Rectal smooth muscle tissue (tissue), 1 donor: ENCODE data around the gene HPCAL1.

Experiments used
- H3K27ac ChIP-seq: one replicate; pipeline ENCODE4 v1.7.0; 2013; ENCODE audit warnings: low read depth, low read length, inconsistent platforms
- H3K27me3 ChIP-seq: one replicate; pipeline ENCODE4 v1.7.0; 2013; ENCODE audit warnings: low read length; ENCODE audit not compliant: control insufficient read depth, insufficient read depth
- H3K36me3 ChIP-seq: one replicate; pipeline ENCODE4 v1.7.0; 2013; ENCODE audit warnings: low read length; ENCODE audit not compliant: control insufficient read depth, insufficient read depth
- H3K4me1 ChIP-seq: one replicate; pipeline ENCODE4 v1.7.0; 2013; ENCODE audit warnings: low read length; ENCODE audit not compliant: control insufficient read depth, insufficient read depth
- H3K4me3 ChIP-seq: one replicate; pipeline ENCODE4 v1.7.0; 2013; ENCODE audit warnings: low read length
- H3K9ac ChIP-seq: one replicate; pipeline ENCODE4 v1.7.0; 2013; ENCODE audit warnings: low read length

HPCAL1 gene

GRCh38 chr2:10374362-10374943, 71.7 kb downstream of the HPCAL1 start:
- no peak overlapping the region for H3K9ac ChIP-seq
- H3K27ac ChIP-seq: no peak overlapping the region
- no peaks in the 10 kb centered on the region for H3K27me3 ChIP-seq
- no peak overlapping the region for H3K4me3 ChIP-seq
- H3K36me3 ChIP-seq: no peaks in the 10 kb centered on the region
- no peaks in the 10 kb centered on the region for H3K4me1 ChIP-seq

DNA sequence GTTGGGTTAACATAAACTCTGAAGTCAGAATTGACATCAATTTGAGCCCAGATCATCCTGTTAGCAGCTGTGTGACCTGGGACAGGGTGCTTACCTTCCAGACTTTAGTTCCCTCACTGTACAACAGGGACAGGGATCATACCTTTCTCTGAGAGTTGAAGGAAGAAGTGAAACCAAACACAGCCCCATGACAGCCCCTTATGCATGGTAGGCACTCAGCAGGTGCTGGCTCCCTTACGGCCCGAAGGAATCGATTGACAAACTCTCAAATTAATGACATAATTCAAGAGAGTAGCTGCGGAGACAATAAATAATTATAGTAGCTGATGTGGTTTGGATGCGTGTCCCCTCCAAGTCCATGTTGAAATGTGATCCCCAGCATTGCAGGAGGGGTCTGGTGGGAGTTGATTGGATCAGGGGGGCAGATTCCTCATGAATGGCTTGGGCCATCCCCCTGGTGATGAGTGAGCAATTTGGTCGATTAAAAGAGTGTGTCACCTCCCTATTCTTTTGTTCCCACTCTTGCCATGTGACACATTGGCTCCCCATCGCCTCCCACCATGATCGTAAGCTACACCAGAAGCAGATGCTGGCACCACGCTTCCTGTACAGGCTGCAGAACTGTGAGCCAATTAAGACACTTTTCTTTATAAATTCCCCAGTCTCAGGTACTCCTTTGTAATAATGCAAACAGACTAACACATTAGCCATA, 73.0 kb downstream of the HPCAL1 start:
- H3K4me3 ChIP-seq: no peak overlapping the region
- no peak overlapping the region for H3K9ac ChIP-seq
- no peaks in the 10 kb centered on the region for H3K4me1 ChIP-seq
- no peak overlapping the region for H3K27ac ChIP-seq
- H3K36me3 ChIP-seq: no peaks in the 10 kb centered on the region
- H3K27me3 ChIP-seq: no peaks in the 10 kb centered on the region

DNA sequence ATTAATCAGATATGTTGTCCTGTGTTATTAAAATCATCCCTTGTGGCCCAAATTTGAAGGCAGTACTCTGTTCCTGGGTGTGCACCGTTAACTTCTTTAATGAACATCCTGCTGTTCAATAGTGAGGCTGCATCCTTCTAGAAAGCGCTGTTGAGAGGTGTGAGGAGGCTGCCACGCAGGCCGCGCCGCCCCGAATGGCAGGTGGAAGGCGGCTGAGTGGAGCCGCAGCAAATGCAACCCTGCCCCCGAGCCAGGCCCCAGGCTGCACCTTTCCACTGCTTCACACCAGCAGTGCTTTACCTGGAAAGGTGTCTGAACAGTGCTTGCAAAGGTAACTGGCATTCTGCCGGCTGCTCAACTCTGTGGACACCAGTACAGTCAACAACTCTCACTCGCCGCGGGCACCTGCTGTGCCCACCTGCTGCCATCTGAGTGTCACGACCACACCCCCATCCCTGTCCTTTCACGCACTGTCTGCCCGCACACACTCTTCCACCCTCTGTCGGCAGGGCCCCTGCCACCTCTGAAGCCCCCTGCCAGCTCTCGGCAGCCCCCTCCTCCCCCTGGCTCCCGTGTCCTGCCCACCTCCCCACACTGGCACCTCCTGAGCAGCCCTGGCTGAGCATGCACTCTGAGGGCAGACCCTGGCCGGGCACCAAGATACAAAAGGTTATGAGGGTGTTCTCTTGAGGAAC, 74.5 kb downstream of the HPCAL1 start:
- H3K27ac ChIP-seq: no peak overlapping the region
- no peaks in the 10 kb centered on the region for H3K27me3 ChIP-seq
- H3K4me3 ChIP-seq: no peak overlapping the region
- no peaks in the 10 kb centered on the region for H3K4me1 ChIP-seq
- no peak overlapping the region for H3K9ac ChIP-seq
- no peaks in the 10 kb centered on the region for H3K36me3 ChIP-seq

DNA sequence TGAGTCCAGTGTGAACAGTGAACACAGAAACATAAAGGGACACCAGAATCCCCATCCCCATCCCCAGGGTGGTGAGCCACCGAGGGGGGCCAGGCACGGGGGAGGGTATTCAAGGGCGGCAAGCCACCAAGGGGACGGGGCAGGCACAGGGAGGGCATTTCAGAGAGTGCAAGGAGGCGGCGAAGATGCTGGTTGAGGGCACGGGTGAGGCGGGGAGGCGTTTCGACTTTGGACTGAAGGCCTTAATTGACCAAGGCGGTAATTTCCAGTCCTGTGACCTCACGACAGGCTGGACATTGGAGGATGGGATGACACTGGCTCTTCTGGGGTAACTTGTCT, 75.0 kb downstream of the HPCAL1 start:
- Histone ChIP-seq H3K4me1 (no peaks in the 10 kb centered on the region), H3K27ac (no peak overlapping the region), H3K9ac (no peak overlapping the region), H3K4me3 (no peak overlapping the region), H3K27me3 (no peaks in the 10 kb centered on the region), H3K36me3 (no peaks in the 10 kb centered on the region)

GRCh38 chr2:10378189-10378588, 75.5 kb downstream of the HPCAL1 start:
- no peaks in the 10 kb centered on the region for H3K4me1 ChIP-seq
- H3K36me3 ChIP-seq: no peaks in the 10 kb centered on the region
- H3K27me3 ChIP-seq: no peaks in the 10 kb centered on the region
- H3K27ac ChIP-seq: no peak overlapping the region
- H3K4me3 ChIP-seq: no peak overlapping the region
- H3K9ac ChIP-seq: no peak overlapping the region

- no peaks in the 10 kb centered on the region for H3K4me1 ChIP-seq
- no peak overlapping the region for H3K27ac ChIP-seq
- no peak overlapping the region for H3K4me3 ChIP-seq
- H3K36me3 ChIP-seq: no peaks in the 10 kb centered on the region
- no peaks in the 10 kb centered on the region for H3K27me3 ChIP-seq
- no peak overlapping the region for H3K9ac ChIP-seq
Observed at GRCh38 chr2:10380048-10380926, 77.6 kb downstream of the HPCAL1 start.

DNA sequence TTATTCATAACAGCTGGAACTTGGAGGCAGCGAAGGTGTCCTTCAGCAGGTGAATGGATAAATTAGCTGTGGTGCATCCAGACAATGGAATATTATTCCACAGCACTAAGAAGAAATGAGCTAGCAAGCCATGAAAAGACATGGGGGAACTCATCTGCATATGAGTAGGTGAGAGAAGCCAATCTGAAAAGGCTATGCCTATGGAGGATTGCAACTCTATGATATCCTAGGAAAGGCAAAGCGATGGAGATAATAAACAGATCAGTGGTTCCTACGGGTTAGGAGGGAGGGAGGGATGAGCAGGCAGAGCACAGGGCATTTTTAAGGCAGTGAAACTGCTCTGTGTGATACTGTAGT, 79.3 kb downstream of the HPCAL1 start:
- H3K4me1 ChIP-seq: no peaks in the 10 kb centered on the region
- H3K27ac ChIP-seq: no peak overlapping the region
- no peaks in the 10 kb centered on the region for H3K36me3 ChIP-seq
- no peaks in the 10 kb centered on the region for H3K27me3 ChIP-seq
- H3K9ac ChIP-seq: no peak overlapping the region
- H3K4me3 ChIP-seq: no peak overlapping the region

GRCh38 chr2:10382354-10383061, 79.8 kb downstream of the HPCAL1 start:
- Histone ChIP-seq H3K36me3 (no peaks in the 10 kb centered on the region), H3K27me3 (no peaks in the 10 kb centered on the region), H3K9ac (no peak overlapping the region), H3K4me3 (peak overlapping the region; percentile 39), H3K27ac (no peak overlapping the region), H3K4me1 (no peaks in the 10 kb centered on the region)

GRCh38 chr2:10383960-10384734, 81.4 kb downstream of the HPCAL1 start:
- H3K27me3 ChIP-seq: no peaks in the 10 kb centered on the region
- H3K4me1 ChIP-seq: no peaks in the 10 kb centered on the region
- no peak overlapping the region for H3K4me3 ChIP-seq
- no peak overlapping the region for H3K9ac ChIP-seq
- H3K27ac ChIP-seq: no peak overlapping the region
- no peaks in the 10 kb centered on the region for H3K36me3 ChIP-seq

- Histone ChIP-seq H3K9ac (no peak overlapping the region), H3K36me3 (no peaks in the 10 kb centered on the region), H3K4me3 (no peak overlapping the region), H3K4me1 (no peaks in the 10 kb centered on the region), H3K27ac (no peak overlapping the region), H3K27me3 (no peaks in the 10 kb centered on the region)
Observed at GRCh38 chr2:10385501-10385900, 82.8 kb downstream of the HPCAL1 start.

- H3K4me3 ChIP-seq: no peak overlapping the region
- H3K9ac ChIP-seq: no peak overlapping the region
- H3K36me3 ChIP-seq: no peaks in the 10 kb centered on the region
- H3K4me1 ChIP-seq: no peaks in the 10 kb centered on the region
- no peaks in the 10 kb centered on the region for H3K27me3 ChIP-seq
- no peak overlapping the region for H3K27ac ChIP-seq
Observed at GRCh38 chr2:10385933-10386773, 83.4 kb downstream of the HPCAL1 start.
